ENCODE data around the gene FDCSP.
"Not testable (repeated sequence)": the region's sequence is repeated elsewhere in the genome, so short reads cannot be mapped to it uniquely, and the experiment has no call there.

FDCSP gene

DNA sequence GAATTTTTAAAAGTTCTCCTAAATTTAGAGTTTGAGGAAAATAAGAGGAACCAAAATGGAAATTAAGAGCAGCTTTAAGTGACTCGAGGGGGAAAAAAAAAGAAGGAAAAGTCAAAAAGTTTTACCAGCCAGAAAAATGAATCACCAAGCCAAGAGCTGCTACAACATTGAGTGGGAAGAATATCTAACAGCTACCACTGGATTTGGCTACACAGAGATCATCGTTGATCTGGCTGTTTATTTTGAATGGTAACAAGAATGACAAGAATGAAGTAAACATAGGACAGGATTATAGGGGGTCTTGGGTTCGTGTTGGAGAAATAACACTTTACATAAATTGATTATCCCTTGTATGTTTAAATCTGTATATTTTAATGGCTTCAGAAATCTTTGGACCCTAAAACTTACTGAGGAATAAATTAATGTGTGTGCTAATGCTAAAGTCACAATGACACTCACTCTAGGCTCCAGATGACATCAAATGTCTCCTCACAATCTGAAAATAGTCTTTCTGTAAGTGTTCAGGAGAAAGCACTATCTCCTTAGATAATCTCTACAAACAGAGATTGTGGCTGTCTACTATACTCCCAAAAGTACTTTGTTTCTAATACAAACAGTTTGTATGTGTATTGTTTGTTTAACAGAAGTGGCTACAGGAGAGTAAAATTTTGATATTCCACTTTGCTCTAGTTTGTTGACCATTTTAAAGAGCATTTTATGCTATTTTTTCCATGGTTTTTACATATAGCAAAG lies 13.4 kb downstream of the FDCSP start:
- Histone ChIP-seq H3K27me3 (ENCODE audit: insufficient read depth, low read length) (no peaks in the 10 kb centered on the region), H3K4me1 (ENCODE audit: control insufficient read depth, insufficient read depth, low read length, unreplicated experiment) (no peaks in the 10 kb centered on the region), H3K4me3 (ENCODE audit: low read depth, low read length) (no peak overlapping the region), H2AFZ (ENCODE audit: low read length, unreplicated experiment) (peak overlapping the region; percentile 65), H3K79me2 (ENCODE audit: control insufficient read depth, insufficient read depth, low read length, unreplicated experiment) (no peaks in the 10 kb centered on the region), H3K36me3 (ENCODE audit: insufficient read depth, low read length) (no peaks in the 10 kb centered on the region), H3K27ac (ENCODE audit: low read depth, low read length) (no peak overlapping the region)

DNA sequence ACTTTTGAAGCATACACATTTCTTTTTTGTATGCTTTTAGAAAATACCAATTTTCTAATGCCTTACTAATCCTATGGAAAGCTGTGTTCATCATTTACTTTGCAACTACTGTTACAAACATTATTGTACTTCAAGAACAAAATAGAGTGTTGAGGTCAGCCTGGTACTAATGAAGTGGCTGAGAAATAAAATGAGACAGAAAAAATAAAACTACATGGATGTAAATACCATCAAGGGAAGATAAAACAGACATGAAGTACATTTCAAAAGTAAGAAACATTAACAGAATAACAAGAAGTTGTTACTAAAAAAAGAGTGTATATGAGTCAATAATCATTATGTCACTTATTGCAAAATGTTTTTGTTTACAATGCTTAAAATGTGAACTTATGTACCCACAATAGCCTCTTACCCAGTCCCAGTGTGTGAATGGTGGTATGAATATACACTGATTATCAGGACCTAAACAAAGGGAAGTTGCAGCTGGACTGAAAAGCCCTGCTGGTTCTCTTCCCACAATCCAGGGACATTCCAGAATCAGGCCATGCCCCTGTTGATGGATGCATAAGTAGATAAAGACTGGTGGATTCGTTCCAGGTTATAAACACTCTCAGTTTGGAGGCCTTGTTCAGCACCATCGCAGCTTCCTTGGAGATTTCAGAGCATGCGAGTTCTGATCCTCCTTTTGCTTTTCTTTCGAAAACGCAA lies 14.1 kb downstream of the FDCSP start:
- Histone ChIP-seq H3K27ac (ENCODE audit: low read depth, low read length) (no peak overlapping the region), H3K36me3 (ENCODE audit: insufficient read depth, low read length) (no peaks in the 10 kb centered on the region), H3K4me3 (ENCODE audit: low read depth, low read length) (no peak overlapping the region), H3K79me2 (ENCODE audit: control insufficient read depth, insufficient read depth, low read length, unreplicated experiment) (no peaks in the 10 kb centered on the region), H2AFZ (ENCODE audit: low read length, unreplicated experiment) (no peak overlapping the region), H3K27me3 (ENCODE audit: insufficient read depth, low read length) (no peaks in the 10 kb centered on the region), H3K4me1 (ENCODE audit: control insufficient read depth, insufficient read depth, low read length, unreplicated experiment) (no peaks in the 10 kb centered on the region)

DNA sequence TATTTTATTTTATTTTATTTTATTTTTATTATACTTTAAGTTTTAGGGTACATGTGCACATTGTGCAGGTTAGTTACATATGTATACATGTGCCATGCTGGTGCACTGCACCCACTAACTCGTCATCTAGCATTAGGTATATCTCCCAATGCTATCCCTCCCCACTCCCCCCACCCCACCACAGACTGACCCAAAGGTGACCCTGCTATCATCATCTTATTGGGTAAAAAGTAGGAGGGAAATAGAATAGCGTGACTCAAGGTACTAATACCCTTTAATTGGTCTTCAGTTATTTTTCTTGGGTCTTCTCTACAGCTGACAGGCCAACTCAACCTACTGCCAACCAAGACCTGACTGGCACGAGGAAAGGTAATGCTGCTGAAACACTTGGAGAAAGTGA lies 16.4 kb downstream of the FDCSP start, which contains the start of gene CSN3:
Gene CSN3 (plus strand): TSS at position 301 of the 400 bp plus-strand sequence. CDS start 2,223 bp downstream, outside the sequence.
- H3K27ac ChIP-seq (ENCODE audit: low read depth, low read length); H3K36me3 ChIP-seq (ENCODE audit: insufficient read depth, low read length); H3K4me1 ChIP-seq (ENCODE audit: control insufficient read depth, insufficient read depth, low read length, unreplicated experiment); H3K27me3 ChIP-seq (ENCODE audit: insufficient read depth, low read length); H3K4me3 ChIP-seq (ENCODE audit: low read depth, low read length); H3K79me2 ChIP-seq (ENCODE audit: control insufficient read depth, insufficient read depth, low read length, unreplicated experiment); H2AFZ ChIP-seq (ENCODE audit: low read length, unreplicated experiment): not testable (repeated sequence)

DNA sequence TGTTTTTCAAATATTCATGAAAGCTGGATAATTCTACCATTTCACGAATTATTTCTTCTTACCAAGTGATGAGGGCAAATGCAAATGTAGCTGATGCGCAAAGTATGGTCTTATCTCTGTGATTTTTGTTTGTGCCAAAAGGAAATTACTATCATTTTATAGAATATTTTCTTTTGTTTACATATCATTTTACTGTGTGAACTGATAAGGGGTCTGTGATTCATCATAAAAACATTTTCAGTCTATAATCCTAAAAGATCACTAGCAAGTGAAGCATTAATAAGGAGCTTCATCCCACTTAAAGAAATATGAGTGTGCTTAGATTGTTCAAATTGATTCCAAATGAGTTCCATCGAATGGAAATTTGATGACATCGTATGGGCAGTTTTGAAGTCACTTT lies 17.2 kb downstream of the FDCSP start:
- Histone ChIP-seq H3K4me1 (ENCODE audit: control insufficient read depth, insufficient read depth, low read length, unreplicated experiment) (no peaks in the 10 kb centered on the region), H2AFZ (ENCODE audit: low read length, unreplicated experiment) (no peak overlapping the region), H3K4me3 (ENCODE audit: low read depth, low read length) (no peak overlapping the region), H3K27me3 (ENCODE audit: insufficient read depth, low read length) (no peaks in the 10 kb centered on the region), H3K36me3 (ENCODE audit: insufficient read depth, low read length) (no peaks in the 10 kb centered on the region), H3K27ac (ENCODE audit: low read depth, low read length) (no peak overlapping the region), H3K79me2 (ENCODE audit: control insufficient read depth, insufficient read depth, low read length, unreplicated experiment) (no peaks in the 10 kb centered on the region)

DNA sequence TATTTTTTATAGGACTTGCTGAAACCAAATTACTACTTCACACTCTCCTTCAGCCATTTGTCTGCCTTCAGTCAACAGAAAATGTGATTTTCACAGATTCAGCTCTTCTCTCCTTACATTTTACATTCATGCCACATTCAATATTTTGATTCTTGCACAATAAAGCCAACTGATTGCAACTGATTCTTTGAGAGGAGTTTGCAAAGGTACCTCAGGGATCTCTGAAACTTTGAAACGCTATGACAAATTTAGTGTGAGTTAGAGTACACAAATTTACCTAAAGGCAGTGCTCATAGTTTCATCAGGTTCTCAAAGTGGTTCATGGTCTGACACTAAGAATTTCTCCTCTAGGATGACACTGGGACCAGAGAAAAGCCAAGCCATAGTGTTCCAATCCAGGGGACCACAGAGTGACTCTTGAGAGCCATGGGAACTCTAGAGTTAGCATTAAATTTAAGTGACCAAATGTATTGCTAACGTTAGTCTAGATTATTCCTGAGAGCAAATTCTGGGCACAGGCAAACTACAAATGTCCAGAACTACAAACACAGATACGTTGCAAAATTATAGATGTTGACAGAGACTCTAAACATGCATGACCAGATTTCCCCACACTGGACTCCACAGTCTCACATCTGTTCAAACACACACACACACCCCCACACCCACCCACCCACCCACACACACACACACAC lies 25.5 kb downstream of the FDCSP start:
- Histone ChIP-seq H3K27ac (ENCODE audit: low read depth, low read length) (no peak overlapping the region), H3K4me1 (ENCODE audit: control insufficient read depth, insufficient read depth, low read length, unreplicated experiment) (no peaks in the 10 kb centered on the region), H3K4me3 (ENCODE audit: low read depth, low read length) (no peak overlapping the region), H3K36me3 (ENCODE audit: insufficient read depth, low read length) (no peaks in the 10 kb centered on the region), H3K27me3 (ENCODE audit: insufficient read depth, low read length) (no peaks in the 10 kb centered on the region), H2AFZ (ENCODE audit: low read length, unreplicated experiment) (no peak overlapping the region), H3K79me2 (ENCODE audit: control insufficient read depth, insufficient read depth, low read length, unreplicated experiment) (no peaks in the 10 kb centered on the region)

DNA sequence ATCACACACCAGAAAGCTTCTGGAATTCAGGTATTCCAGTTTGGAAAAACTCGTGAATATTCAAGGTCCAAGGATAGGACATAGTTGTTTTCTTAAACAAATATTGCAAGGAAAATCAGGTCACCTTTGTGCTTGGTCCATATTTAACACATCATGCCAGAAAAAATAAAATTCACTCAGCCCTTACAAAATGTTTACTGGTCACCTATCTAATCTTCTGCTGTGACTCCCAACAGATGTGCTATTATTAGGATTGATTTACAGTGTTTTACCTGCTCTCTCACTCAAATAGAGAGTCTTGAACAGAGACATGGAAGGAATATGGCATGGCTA lies 26.0 kb downstream of the FDCSP start:
- Histone ChIP-seq H3K27ac (ENCODE audit: low read depth, low read length) (no peak overlapping the region), H3K79me2 (ENCODE audit: control insufficient read depth, insufficient read depth, low read length, unreplicated experiment) (no peaks in the 10 kb centered on the region), H3K4me1 (ENCODE audit: control insufficient read depth, insufficient read depth, low read length, unreplicated experiment) (no peaks in the 10 kb centered on the region), H3K27me3 (ENCODE audit: insufficient read depth, low read length) (no peaks in the 10 kb centered on the region), H3K36me3 (ENCODE audit: insufficient read depth, low read length) (no peaks in the 10 kb centered on the region), H2AFZ (ENCODE audit: low read length, unreplicated experiment) (no peak overlapping the region), H3K4me3 (ENCODE audit: low read depth, low read length) (no peak overlapping the region)

DNA sequence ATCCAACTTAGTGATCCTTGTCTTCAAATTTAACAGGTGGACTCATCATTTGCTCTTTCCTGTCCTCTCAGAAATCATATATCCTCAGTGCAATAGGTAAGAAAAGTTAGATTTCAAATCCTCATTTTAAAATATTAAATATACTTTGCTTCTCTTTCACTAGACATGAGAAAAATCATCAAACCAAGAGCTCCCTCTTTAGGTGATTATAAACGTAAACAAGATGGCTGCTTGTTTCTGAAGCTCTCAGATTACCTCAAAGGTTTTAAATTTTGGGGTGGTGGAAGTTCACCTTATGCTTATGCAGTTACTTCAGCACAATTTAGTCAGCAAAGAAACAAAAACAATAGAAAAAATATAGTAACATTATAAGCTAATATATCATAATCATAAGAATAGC lies 43.8 kb downstream of the FDCSP start:
- no peaks in the 10 kb centered on the region for H3K36me3 ChIP-seq (ENCODE audit: insufficient read depth, low read length)
- peaks cover 9% of the 10 kb centered on the region for H3K27me3 ChIP-seq (ENCODE audit: insufficient read depth, low read length)
- peak overlapping the region; percentile 74 for H2AFZ ChIP-seq (ENCODE audit: low read length, unreplicated experiment)
- no peak overlapping the region for H3K27ac ChIP-seq (ENCODE audit: low read depth, low read length)
- H3K4me1 ChIP-seq (ENCODE audit: control insufficient read depth, insufficient read depth, low read length, unreplicated experiment) = no peaks in the 10 kb centered on the region
- no peak overlapping the region for H3K4me3 ChIP-seq (ENCODE audit: low read depth, low read length)
- H3K79me2 ChIP-seq (ENCODE audit: control insufficient read depth, insufficient read depth, low read length, unreplicated experiment) = no peaks in the 10 kb centered on the region

DNA sequence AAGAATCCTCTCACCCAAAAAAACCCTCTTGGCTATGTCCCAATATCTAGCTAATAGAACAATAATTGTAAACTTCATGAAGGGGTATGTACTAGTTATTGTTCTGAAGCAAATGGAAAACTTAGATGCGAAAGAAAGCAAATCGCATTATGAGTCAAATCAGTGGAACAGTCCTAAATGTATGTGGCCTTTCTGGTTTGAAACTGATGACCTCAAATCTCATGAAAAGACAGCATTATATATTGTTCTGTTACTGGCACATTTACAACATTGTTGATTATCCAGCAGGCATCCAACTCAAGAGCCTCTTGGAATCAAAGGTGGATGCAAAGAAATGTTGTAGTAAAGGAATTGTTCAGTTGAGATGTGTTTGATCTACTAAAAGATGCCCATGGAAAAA lies 51.2 kb downstream of the FDCSP start:
- H3K27ac ChIP-seq (ENCODE audit: low read depth, low read length) = no peak overlapping the region
- no peaks in the 10 kb centered on the region for H3K36me3 ChIP-seq (ENCODE audit: insufficient read depth, low read length)
- no peak overlapping the region for H3K4me3 ChIP-seq (ENCODE audit: low read depth, low read length)
- H3K79me2 ChIP-seq (ENCODE audit: control insufficient read depth, insufficient read depth, low read length, unreplicated experiment) = no peaks in the 10 kb centered on the region
- H2AFZ ChIP-seq (ENCODE audit: low read length, unreplicated experiment) = no peak overlapping the region
- no peaks in the 10 kb centered on the region for H3K4me1 ChIP-seq (ENCODE audit: control insufficient read depth, insufficient read depth, low read length, unreplicated experiment)
- peaks cover 14% of the 10 kb centered on the region for H3K27me3 ChIP-seq (ENCODE audit: insufficient read depth, low read length)

DNA sequence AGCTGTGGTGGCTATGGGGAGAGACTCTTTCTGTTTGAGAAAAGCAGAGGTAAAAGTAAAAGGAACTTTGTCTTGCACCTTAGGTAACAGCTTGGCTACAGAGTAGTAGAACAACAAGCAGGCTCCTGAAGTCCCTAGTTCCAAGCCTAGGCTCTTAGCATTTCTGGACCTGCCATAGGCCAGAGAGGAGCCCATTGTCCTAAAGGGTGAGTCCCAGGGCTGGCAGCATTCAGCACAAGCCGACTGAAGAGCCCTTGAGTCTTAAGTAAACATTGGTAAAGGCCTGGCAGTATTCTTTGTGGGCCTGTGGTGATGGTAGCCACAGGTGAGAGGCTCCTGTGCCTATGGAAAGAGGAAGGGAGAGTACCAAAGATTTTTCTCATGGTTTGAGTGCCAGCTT lies 54.6 kb downstream of the FDCSP start:
- H3K36me3 ChIP-seq (ENCODE audit: insufficient read depth, low read length) = no peaks in the 10 kb centered on the region
- peaks cover 19% of the 10 kb centered on the region for H3K27me3 ChIP-seq (ENCODE audit: insufficient read depth, low read length)
- no peak overlapping the region for H3K4me3 ChIP-seq (ENCODE audit: low read depth, low read length)
- H3K4me1 ChIP-seq (ENCODE audit: control insufficient read depth, insufficient read depth, low read length, unreplicated experiment) = no peaks in the 10 kb centered on the region
- H3K79me2 ChIP-seq (ENCODE audit: control insufficient read depth, insufficient read depth, low read length, unreplicated experiment) = no peaks in the 10 kb centered on the region
- no peak overlapping the region for H3K27ac ChIP-seq (ENCODE audit: low read depth, low read length)
- H2AFZ ChIP-seq (ENCODE audit: low read length, unreplicated experiment) = no peak overlapping the region

All from ACC112 (cell line).